Activated CD8-positive, alpha-beta memory T cell treated with anti-CD3 and anti-CD28 coated beads, Interleukin-2, amount 50 U/mL, for 1 hour (primary cell): Measurements from ENCODE around the gene TASOR2.

Experiments used
- DNase-seq: peaks from one replicate; pipeline ENCODE4 v3.0.0-alpha.2; 2020; ENCODE audit errors: extremely low read depth

TASOR2 gene, protein sequence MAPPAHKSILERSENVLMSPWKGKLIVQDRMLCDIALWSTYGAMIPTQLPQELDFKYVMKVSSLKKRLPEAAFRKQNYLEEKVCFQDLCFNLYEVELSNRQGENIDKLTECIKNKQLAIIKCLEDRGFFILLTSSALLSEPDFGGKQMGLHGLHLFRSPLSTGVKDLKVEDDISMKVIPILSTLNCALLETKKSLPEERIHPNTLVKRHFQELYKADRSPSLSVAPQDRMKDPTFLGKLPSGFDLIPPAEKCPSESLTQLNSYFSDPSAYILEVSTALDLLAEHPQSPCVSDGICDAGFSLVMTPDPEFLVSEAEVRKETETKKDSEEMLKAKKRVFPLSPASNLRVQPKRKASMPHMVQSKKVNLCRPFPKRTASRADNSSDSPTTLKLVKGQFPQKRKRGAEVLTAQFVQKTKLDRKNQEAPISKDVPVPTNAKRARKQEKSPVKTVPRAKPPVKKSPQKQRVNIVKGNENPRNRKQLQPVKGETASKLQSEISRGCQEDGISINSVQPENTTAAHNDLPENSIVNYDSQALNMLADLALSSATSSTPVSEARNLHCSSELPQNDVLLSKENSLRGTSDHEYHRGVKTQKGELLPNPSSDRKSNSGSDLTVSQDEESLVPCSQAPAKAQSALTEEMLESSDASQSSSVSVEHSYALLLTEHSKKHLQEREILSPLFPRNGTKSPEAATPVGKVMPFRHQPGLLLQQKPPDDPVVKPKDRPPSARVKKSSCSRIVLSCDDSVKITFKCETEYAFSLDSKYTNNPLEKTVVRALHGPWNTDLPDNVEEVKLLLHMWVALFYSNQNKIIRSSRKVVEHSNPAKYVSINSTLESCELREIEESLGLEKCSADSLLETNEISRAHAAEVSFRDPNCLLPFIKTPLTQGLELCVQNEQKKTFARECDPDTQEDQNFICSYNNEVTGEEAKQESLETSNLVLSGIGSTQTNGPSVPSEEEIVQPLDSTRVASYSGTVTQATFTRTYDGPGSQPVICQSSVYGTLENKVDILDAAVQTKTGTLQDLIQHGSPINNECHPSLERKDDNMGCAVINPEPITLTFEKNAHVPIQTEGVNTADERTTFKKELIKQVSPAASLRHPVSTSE (N-terminal part only)

DNA sequence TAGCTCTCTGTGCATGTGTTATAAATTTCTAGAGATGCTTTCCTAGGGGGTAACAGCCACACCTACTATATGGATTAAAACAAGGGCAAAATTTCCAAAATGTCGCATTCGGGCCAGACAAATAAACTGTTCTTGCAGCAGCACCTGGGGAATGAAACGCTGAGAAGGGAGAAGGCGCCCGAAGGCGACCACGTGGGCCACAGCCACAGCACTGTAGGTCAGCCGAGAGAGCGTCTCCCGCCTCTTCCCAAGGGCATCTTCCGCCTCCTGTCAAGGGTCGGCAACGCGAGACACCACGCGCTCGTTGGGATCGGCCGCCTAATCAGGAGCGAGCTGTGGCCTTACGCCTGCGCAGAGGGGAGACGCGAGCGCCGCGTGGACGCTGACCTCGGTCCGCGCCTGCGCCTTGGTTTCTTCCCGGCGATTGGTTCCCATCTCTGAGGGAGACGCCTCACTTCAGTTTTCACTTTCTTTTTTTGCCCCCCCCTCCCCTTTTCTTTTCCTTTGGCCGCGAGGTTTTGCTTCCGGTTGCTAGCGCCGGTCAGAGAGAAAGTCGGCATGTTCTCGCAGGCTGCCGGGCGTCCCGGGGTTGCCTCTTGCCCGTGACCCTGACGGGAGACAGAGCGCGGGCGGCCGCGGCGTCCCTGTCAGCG is at the start of gene TASOR2:
TASOR2 (plus strand) TSS at position 521 of the 653 bp plus-strand sequence. CDS start 35,805 bp downstream, outside the sequence.
- peak; percentile 93 for DNase-seq

DNA sequence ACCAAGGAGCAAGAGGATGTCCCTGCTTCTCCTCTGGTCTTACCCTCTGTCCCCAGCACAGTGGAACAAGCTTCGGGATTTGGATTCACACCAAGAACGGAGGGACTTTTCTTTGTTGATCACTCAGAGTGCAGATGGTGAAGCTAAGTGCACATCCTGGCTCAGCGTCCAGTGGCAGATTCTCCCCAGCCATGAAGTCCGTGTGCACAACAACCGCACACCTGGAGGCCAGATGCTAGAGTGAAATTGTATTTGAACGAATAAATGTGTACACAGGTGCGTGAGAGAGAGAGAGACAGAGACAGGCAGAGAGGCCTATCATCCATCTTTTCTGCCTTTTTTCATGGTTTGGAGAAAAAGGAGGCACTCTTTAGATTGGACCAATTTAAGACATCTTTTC is 49.7 kb upstream of the TASOR2 start:
- no peak for DNase-seq

DNA sequence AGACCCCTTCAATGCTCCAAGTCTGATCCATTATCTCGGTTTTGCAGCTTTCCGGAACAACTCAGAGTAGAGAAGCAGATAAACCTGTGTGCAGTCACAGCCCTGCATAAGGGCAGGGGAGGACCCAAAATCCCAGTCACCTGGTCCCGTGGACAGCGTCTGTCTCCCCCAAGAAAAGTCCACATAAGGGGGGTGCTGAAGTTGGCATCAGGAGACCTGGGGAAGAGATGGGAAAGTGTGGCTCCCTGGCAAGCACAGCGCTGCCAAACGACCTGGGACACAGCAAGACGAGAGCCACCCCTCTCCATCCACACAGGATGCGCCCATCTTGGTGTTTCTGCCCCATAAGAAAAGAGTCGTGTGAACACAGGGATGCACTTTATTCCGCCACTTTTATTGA is 46.1 kb upstream of the TASOR2 start:
- DNase-seq = no peak

DNA sequence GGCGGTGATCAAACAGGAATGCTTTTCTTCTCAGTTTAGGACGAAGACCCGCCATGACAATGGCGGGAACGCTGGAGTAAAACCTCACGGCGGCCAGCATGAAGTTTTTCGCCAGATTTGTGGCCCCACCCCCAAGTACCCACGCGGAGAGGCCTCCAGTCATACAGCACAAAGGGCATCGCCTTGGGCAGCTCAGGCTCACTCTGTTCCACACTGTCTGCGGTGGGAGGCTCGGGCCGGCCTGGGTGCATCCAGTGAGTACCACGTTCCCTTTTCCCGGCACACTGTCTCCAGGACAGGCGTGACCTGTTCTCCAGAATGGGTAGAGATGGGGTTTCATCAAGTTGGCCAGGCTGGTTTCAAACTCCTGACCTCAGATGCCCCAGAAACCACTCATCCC is 45.6 kb upstream of the TASOR2 start:
- no peak for DNase-seq

DNA sequence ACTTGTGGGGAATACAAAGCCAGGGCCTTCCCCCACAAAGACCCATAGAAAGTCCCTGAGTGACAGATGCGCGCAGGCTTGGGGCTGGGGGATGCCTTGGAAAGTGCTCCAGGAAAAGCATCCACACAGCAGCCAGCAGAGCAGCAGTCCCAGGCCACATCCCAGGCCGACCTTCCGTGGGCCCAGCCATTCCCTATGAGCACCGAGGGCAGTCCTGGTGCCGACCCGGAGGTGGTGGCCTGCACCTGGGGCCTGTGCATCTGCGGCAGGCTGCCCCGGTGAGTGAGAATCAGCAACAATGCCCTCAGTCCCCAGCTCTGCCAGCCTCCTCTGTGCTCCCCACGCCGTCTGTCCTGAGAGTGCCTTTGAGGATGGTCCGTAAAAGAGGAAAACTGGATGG is 44.6 kb upstream of the TASOR2 start:
- no peak for DNase-seq

DNA sequence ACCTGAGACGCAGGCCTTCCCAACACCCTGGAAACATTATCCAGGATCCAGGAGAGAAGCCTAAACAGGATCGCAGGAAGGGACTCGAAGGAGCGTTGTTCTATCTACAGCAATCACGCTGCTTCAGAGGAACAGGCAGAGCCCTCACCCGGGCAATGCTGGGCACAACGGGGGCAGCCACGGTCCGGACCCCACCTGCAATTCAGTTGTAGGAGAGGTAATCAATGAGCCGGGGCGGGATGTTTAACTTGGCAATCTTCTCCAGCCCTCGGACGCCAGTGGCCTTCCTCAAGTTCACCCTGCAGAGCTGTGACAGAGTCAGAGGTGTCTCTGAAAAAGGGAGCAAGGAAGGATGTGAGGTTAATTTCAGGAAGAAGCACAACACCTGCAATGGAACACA is 44.1 kb upstream of the TASOR2 start:
- no peak for DNase-seq

DNA sequence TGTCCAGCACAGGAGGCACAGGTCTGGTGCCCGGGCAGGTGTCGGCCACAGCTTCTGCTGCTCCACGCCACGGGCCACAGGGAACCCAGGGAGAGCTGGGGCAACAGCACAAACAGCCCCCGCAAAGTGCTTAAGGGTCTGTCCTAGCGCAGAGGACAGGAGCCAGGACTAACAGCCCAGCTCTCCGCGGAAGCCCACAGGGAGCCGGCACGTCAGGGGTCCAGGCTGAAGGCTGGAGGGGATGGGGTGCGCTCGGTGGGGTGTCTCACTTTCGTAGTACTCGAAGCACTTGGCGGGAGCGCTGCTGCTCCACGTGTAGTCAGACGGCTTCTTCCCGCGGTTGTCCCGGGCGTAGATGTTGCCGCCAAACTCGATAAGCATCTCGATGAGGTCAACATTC is 43.1 kb upstream of the TASOR2 start:
- no peak for DNase-seq

DNA sequence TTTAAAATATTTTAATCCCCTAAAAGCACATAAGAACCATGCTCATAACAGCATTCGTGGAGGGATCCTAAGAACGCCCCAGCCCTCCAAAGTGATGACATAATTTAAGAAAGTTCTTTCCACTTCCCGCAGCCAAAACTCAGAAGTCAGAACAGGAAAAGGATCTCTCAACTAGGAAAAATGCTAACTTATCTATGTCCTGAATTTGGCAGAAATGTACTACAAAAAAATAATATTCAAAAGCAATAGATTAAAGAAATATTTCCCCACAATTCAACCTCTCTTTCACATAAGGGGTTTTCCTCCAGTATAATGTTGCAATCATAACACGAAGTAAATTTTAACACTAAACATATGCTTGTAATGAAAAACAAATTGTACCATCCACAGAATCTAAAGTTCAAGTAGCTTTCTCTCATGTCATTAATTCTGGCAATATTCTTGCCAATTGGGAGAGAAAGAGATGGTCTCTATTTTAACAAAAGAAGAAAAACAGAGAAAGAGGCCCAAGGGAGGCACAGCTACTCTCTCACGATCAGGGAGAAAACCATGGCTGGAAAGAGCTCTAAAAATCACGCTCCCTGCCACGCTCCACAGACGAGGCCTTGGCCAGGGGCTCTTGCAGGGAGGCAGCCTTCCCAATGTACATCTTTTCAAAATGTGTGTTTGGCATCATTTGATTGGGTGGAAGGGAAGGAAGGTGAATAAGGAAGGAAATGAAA is 41.1 kb upstream of the TASOR2 start:
- no peak for DNase-seq

DNA sequence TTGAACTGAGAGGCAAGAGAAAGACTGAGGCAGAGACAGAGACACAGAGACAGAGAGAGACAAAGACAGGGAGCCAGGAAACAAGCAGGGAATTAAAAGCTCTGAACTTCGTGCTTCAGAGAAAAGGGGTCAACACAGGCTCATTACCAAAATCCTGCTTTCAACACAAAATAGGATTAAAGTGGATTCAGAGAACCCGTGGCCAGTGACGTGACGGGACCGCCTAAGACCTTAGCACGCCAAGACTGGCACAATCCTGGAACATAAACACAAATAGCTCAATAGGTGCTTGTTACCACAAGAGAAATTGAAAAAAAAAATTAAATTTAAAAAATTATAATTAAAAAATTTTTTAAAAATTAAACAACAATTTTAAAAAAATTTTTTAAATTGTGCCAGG is 39.7 kb upstream of the TASOR2 start:
- no peak for DNase-seq

DNA sequence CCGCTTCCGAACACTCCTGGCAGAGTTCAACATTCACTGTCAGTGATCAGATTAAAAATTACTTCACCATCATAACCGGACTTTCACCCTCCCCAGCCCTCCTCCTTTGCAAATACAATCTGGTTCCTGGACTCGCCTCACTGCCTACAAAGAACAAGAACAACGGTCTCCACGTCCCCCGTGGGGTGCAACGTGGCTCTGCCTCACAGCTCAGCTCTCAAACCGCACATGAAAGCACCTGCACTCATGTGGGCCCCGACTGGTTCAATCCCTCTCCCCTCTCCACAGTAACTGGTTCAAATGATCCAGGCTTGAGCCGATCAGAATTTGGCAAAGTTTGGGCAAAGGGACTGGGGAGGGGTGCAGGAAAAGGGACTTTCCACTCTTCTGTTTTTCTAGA is 39.3 kb upstream of the TASOR2 start:
- DNase-seq = no peak

DNA sequence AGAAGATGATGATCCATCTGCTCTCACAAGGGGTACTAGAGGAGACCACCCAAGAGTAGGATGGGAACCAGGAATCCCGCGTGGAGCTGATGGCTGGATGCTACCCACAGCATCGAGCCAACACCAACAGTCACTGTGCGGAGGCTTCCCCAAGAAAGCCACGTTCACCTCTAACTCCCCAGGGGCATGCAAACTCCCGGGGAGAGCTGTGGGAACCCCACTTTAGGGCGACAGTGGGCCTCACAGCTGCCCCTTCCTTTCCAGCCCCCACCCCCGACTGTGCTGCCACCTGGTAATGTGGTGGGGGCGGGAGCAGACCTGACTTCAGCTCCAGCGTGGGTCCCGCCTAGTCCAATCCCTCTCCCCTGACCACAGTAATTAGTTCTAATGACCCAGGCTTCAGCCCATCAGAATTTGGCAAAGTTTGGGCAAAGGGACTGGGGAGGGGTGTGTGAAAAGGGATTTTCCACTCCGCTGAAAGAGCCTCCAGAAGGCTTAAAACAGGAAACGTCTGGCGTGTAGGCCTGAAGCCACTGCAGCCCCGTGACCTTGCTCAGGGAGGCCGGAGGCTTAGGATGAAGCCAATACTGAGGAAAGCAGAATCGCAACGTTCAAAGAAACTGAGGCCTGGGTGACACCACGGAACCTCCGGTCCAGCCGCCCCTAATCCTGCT is 38.6 kb upstream of the TASOR2 start:
- no peak for DNase-seq

DNA sequence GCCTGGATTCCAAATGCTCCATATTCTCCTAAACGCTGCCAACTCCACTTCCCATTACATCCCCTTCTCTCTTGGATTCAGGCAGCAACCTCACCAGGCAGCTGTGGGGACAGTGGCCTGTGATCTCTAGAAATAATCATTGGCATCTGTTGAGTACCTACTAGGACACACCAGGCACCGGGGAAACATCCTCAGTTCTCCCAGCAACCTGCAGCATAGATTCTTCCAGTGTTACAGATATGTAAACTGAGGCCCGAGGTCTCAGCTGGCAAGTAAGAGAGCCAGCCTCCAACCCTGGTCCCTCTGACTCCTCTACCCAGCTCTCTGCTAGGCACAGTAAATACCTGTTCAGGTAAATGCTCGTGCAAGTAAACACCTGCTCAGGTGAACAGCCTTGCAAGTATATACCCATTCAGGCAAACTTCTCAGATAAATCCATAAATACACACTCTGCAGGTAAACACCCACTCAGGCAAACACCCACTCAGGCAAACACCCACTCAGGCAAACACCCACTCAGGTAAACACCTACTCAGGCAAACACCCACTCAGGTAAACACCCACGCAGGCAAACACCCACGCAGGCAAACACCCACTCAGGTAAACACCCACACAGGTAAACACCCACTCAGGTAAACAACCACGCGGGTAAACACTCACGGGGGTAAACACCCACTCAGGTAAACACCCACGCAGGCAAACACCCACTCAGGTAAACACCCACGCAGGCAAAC is 37.0 kb upstream of the TASOR2 start:
- no peak for DNase-seq

DNA sequence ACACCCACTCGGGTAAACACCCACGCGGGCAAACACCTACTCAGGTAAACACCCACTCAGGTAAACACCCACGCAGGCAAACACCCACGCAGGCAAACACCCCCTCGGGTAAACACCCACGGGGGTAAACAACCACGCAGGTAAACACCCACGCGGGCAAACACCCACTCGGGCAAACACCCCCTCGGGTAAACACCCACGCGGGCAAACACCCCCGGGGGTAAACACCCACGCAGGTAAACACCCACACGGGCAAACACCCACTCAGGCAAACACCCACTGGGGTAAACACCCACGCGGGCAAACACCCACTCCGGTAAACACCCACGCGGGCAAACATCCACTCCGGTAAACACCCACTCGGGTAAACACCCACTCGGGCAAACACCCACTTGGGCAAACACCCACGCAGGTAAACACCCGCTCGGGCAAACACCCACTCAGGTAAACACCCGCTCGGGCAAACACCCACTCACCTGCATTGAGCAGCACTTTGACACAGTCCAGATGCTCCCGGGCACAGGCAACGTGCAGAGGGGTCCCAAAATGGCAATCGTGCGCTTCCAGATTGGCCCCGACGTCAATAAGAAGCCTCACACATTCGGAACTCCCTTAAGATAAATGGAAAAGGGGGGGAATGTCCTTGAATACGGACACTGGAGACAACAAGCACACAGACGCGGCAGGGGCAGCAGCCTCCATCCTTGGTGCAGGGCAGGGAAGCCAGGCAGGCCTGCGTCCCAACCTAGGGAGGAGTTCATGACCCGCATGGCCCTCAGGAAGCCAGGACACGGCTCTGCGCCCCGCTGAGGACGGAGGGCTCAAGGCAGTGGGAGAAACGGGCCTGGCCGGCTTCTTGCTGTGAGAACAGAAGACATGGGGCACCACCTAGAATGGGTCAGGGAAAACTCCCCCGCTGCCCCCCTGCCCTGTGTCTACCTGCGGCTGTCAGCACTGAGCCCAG is 35.9 kb upstream of the TASOR2 start:
- no peak for DNase-seq

DNA sequence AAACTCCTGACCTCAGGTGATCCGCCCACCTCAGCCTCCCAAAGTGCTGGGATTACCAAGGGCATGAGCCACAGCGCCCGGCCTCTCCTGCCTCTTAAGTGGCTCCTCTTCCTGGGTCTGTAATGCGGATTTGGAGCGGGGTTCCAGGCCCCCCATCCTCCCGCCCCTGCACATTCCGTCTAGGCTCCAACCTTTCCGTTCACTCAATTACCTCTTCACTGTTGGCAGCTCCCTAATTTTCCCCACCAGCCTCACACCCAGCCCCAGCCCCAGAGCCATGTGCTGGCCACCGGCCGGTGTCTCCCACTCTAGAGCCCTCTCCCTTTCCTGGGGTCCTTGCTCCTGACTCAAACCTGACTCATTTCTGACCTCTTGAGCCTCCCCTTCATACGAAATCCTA is 34.9 kb upstream of the TASOR2 start:
- DNase-seq = no peak

DNA sequence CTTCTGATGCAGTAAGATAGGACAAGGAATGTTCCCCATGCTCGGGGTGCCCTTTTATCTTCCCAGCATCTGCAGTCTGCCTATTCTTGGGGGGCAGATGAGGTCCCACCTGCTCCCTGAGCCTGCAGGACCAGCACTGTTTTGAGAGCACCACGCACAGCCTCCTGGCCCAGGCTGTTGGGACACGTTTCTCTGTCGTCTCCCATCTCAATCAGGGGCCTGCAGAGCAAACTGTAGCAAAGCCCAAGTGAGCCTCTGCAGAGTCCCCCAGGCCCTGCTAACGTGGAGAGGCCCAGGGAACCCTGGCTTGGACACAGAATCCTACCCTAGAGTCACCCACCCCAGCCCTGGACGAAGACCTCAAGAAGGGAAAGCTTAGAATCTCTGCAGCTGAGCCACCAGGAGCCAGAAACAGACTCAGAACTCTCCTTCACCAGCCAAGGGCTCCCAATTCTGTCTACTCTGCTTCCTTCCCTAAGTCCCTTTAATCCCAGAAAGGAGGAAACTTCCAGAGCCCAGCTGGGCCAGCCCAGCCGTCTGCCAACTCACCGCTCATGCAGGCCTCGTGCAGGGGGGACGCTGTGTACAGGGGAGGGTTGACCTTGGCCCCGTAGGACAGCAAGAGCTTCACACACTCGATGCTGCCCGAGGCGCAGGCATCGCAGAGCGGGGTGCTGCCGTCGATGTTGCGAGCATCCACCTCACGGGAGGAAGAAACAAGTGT is 33.8 kb upstream of the TASOR2 start:
- no peak for DNase-seq

DNA sequence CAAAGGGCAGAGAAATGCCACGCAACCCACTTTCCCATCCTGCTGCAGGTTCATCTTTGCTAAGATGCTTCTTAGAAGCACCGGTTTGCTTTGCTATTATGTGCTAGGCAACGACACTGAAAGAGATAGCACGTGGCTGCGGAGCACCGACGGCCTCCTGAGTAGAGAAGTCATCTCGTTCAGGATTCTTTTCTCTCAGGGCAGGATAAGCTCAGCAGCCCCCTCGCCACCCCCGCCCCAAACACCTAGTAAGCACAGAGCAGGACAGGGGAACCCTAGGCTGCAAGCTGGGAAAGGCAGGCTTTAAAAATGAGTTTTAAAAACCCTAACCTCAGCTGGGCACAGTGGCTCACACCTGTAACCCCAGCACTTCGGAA is 33.3 kb upstream of the TASOR2 start:
- no peak for DNase-seq

DNA sequence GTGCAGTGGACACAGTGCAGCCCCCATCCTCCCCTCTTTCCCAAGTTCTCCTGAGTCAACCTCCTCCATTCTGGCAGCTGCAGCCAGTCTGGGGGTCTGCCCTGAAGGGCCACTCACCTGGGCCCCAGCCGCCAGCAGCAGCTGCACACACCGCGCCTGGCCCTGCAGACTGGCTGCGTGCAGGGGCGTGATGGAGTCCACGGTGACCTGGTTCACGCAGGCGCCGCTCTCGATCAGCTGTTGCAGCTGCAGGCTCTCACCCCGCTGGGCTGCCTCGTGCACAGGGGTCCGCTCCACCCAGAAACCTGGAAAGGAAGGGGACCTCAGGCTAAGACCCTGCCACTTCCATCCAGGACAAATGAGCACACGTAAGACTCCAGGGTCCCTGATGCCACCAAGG is 31.9 kb upstream of the TASOR2 start:
- no peak for DNase-seq

DNA sequence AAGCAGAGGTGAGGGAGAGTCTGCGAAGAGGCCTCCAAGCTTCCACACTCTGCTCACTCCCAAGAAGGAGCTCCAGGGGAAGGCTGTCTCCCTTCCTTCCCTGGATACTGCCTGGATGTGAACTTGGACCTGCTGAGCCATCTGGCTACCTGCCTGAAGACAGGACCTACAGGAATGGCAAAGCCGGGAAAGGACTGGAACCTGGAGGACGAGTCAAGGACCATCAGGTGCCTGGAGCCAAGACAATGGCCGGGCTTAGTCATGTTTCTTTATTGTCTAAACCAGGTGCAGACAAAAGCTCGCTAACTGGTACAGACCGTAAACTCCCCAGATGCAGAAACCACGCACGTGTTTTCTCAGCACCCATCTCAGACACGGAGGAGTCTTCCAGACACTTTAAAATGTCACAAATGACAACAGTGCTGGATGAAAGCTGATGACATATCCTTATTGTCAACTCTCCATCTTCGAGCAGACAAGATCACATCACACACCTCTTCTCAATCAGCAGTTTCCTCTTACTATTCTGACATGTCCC is 30.4 kb upstream of the TASOR2 start:
- DNase-seq = no peak
